HG03439 (cell line): Measurements from ENCODE around the gene COL16A1.
"Not testable (repeated sequence)": the region's sequence is repeated elsewhere in the genome, so short reads cannot be mapped to it uniquely, and the experiment has no call there.

Experiments
- ATAC-seq: cut with Tn5 transposase; IDR thresholded peaks from one replicate; pipeline ENCODE4 v1.9.1; 2021; ENCODE audit warnings: mild to moderate bottlenecking, moderate library complexity; ENCODE audit not compliant: unreplicated experiment

COL16A1 gene

DNA sequence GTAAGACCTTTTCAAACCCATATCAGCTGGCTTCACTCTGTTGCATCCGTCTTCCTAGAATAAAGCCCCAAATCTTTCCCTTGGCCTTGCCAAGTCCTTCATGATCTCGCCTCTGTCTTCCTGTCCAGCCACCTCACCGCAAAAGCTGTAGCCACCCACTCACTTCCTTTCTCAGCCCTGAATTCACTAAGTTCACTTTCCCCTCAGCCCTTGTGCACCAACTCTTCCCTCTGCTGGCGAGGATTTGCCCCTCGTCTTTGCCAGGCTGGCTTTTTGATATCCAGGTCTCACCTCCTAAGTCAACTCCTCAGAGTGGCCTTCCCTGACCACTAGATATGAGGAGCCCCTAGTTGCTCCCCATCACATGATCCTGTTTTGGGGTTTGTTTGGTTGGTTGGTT lies 3.9 kb upstream of the COL16A1 start:
- no peak for ATAC-seq

DNA sequence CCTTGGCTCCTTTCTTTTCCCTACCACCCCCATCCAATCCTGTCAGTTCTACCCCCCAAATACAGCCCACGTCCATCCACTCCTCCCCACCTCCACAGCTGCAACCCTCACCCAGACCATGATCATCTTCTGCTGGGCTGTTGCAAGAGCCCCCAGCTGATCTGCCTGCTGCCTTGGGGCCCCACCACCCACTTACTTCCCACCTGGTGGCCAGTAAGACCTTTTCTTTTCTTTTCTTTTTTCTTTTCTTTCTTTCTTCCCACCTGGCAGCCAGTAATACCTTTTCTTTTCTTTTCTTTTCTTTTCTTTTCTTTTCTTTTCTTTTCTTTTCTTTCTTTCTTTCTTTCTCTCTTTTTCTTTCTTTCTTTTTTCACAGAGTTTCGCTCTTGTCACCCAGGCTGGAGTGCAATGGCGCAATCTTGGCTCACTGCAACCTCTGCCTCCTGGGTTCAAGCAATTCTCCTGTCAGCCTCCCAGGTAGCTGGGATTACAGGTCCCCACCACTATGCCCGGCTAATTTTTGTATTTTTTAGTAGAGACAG lies 3.3 kb upstream of the COL16A1 start:
- ATAC-seq = not testable (repeated sequence)

DNA sequence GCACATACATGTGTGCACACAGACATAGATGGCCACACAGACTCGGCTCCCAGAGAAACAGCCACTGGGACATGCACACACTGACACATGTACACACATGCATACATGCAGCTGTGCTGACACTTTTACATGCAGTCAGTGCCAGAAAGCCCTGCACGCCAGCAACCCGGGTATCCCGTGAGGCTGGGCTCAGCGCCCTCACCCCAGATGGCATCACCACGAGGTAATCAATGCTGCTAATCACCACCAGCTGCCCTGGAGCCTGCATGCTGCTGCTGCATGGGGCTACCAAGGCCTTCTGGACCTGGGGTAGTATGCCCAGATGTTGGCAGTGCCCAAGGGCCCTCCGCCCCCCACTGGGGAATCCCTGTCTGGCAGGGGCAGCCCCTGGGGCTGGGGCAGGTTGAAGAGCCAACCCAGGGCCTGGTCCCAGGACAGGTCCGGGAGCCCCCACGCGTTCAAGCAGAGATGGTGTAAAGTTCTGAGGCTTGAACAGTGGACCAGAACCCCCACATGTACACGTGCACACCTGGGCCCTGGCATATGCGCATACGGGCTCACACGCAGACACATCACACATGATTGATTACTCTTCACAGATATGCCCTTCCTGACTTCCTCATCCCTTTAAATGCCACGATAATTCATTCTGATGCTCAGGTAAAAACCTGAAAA lies 2.7 kb upstream of the COL16A1 start:
- no peak for ATAC-seq

DNA sequence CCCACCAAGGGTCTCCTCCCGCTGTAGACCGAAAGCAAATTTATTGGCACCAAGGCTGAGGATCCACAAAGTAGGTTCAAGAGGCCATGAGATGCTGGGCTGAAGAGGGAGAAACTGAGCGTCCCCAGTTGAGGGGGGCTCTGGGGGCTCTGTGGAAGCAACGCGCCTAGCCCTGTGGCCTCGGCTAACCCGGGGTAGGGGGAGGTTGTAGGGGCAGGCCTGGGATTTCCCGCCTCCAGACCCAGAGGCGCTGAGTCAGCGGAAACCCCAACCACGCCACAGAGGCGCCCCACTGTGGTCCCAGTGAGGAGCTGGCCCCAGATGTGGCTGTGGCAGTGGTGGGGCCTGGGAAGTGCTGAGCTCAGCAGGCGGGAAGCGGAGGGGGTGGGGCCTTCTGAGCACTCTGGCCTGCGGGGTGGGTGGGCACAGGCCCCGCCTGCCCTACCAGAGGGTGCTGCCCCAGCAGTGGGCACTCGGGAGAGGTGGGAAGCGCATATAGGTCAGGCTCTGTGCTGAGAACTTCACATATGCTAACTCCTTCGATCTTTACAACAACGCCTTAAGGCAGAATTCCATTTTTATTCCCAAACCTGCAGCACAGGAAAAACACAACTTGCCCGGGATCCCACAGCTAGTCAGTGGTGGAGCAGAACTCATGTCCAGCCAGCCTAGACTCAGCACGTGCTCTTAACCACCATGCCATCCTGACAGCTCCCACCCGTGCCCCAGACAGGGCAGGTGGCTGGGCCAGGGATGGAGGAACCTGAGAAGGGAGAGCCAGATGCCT lies 1.5 kb upstream of the COL16A1 start:
- no peak for ATAC-seq

DNA sequence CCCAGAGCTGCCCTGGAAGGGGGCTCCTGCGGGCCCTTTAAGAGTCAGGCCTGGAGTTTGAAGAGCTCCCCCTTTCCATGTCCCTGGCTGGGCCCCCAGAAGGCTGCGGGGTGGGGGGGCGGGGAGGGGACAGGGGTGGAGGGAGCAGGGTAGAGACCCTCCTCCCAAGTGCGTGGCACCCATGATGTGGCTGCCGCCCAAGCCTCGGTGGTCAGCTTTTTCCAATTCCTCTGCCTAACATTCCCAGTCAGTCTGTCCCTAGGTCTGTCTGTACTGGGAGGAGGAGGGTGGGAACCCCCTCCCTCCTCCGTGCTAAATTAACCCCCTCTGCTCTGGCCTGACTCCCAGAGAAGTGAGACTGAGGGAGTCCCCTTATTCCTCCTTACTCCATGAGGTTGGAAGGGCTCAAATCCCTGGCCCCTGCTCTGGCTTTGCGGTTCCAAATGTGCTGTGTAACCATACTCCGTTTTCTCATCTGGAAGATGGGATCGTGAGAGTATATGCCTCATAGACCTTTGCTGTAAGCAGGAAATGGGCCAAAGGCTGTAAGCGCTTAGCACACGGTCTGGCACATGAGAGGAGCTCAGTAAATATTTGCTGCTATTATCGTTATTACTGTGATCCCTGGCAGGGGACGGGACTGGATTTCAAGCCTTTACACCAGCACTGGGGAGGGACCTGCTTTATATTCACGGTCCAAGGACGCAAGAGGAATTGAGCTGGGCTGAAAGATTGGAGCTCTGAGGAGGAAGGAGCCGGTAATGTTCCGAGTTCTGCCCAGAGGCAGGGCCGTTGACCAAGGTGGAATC lies 658 bp upstream of the COL16A1 start:
- ATAC-seq = no peak

DNA sequence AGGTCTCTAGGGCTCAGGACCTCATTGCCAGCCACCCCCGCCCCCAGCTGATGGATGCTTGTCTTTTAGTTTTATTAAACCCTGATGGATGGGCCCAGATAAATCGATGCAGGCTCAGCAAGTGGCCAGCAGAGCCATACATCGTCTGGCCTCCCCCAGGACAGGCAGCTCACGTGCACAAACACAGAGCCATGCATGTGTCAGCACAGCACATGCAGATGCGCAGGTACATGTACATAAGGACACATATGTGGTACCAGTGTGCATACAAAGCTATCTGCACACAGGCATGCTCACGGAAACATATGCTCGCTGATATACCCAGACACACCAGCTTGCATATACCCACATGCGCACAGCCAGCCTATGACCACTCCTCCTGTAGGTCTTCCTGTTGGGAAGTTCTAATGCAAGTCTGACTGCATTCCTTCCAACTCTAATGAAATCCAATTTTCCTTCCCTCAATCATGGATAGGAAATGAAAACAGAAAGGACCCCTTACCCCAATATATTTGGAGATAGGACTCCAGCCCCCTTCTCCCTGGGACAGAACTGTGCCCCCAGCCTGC lies 897 bp downstream of the COL16A1 start:
- no peak for ATAC-seq

DNA sequence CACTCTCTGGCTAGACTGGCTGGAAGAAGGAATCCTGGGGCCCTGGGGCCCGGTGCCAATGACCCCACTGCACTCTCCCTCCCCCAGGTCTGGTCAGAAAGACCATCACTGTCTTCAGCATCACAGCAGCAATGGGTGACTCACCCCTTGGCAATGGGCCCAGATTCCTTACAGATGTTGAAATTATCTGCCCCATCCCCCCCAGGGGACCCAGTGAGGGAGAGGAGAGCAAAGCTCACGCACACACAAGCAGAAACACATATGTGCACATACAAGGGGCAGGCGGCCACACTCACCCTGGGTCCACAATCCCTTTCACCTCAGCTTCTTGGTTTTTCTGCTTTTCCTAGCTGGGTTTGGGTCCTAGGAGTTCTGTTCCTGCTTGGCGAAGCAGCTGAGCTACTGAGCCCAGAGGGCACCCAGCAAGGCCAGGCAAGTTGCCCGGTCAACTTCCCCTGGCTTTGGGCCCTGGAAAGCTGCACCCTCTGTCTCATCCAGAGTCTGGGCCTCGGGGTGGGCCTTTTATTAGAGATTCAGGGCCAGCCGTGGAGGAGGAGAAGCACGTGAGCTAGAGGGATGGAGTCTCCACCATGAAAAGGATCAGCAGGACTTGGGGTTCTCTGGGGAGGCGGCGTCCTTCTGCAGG lies 2.6 kb downstream of the COL16A1 start:
- no peak for ATAC-seq

DNA sequence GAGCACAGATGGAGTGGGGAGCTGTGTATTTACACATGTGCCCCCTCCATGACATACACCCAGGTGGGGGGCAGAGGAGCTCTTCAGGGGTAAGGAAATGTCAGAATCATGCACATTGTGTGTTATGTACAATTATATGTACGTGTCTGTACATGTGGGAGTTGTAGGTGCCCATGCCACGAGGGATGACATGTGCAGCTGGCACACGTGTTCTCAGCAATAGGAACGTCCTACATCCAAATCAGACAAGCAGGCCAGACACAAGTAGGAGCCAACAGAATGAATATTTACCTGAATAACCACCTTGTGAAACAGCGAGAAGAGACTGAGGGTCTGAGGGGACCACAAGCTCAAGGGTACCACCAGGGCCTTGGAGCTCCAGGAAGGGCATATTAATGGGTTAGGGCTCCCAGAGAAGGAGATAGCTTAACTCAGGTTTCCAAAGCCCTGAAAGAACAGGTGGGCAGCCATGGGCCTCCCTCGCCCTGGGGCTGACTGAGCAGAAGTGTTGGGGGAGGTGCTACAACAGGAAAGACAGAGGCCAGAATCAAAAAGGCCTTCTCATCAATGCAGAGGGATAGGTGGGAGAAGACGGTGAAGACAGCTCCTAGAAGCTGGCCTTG lies 3.2 kb downstream of the COL16A1 start:
- ATAC-seq = no peak

DNA sequence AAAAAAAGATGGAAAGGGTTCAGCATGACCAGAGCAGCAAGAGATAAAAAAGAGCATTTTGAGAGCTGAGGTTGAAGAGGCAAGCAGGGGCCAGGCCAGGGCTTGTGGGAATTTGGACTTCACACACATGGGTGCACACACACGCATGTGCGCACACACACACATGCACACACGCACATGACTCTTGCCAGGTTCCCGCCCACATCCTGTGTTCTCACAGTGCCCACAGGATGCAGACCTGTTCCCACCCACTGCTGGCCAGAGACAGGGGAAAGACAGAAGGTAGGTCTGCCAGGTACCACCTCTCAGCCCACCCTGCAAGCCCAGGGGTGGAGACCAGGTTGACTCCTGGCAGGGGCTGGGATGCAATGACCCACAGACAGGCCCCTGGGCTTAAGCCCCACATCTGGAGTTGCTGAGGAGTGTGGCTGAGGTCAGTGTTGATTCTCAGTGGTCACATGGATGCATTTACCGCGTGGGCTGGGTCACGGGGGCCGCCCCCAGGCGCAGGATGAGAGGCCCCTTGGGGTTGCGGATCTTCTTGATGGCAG lies 4.4 kb downstream of the COL16A1 start:
- ATAC-seq = no peak

DNA sequence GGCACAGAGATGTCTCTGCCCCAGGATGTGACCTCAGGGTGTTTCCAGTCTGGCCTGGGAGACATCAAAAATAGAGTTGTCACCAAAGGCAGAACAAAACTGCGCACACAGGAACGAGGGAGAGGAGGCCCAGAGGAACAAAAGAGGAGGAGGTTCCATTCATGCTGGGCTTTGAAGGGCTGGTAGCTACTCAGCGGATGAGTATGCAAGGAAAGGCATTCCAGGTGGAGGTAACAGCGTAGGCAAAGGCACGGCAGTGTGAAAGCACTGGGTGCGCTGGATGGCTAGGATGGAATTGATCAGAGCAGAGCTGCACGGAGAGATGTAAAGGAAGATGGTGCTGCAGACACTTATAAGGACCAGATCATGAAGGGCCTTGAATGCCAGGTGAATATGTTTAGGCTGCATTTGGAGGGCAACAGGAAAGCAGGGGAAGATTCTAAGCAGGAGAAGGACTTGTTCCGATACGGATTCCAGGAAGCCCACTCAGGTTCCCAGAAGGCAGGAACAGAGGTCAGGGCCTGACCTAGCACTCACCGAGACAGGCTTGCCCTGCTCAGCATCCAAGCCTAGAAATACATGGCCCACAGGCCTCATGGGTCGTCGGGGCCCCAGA lies 6.3 kb downstream of the COL16A1 start:
- no peak for ATAC-seq

DNA sequence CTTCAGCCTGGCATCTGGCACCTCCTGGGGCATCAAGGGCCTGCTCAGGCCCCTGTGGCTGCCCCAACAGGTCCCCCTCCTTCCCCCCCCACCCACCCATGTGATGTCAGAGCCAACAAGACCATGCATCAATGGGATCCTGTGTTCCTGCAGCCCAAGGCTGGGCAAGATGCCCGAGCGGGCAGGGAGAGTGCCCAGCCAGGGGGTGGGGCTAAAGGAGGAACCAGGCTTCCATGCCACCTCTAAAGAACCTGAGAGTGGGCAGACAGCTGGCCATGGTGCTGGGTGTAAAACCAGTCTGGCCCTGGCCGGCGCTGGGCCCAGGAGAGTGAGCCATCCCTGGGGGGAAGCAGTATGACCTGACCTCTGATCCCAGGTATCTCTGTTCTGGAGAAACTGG lies 7.6 kb downstream of the COL16A1 start:
- no peak for ATAC-seq

DNA sequence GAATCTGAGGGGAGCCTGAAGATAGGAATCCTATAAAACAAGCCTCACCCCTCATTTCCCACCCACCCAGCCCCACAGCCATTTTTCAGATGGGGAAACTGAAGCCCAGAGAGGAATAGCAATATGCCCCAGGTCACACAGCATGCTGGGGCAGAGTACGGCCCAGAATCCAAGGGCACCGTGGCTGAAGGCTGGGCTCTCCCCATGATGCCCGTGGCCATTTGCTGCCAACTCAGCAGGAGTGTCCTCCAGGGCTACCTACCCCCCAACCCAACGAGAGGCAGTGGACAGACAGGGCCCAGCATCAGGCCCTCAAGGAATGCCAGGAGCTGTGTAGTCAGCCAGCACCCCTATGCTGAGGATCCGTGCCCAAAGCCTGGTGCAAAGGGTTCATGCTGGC lies 8.5 kb downstream of the COL16A1 start:
- no peak for ATAC-seq

DNA sequence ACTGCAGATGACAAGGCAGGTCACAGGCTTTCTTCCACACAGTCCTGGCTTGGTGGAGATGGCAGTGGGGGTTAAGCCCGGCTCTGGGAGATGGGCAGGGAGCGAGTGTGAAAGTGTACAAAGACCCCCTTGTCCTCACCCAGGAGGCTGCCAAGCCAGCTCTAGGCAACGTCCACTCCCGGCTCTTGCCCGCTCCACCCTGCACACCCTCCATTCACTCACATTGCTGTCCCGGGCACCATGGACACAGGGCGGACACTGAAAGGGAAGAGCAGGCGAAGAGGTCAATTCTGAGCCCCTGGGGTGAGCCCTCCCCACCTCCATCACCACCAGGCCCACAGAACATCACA lies 8.9 kb downstream of the COL16A1 start:
- no peak for ATAC-seq

DNA sequence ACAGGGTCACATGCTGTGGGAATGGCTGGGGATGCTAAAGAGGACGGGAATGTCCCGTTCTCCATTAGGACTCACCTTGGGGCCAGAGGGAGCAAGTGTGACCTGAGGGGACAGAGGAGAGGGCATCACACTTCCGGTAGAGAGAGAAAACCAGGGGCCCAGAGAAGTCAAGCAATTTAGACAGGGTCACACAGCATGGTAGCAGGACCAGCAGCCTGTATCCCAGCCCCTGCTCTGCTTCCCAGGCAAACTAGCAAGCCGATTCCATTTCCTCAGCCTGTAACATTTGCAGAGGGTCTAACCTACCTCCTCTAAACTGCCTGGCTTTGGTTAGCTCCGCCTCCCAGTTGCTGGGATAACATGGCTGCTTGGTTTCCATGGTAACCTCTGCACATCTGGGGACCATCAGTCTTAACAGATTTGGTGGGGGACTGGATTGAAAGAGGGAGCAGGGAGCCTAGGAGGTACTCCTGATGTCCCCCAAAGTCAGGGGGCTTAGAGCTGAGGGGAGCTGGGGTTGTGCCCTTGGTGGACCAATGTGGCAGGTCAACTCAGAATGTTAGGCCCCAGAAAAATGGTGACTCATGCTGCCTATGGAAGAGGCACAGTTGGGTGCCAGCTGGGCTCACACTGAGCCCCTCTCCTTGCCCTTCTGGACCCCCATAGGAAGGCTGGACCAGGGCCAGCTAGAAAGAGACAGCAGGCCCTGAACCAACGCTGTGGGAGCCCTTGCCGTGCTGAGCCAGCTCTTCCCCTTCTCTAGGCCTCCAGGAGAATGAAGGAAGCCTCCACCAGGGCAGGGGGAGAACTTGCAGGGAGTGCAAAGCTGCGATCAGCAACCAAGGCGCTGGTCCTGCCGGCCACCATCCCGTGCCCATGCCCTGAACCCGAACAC lies 9.5 kb downstream of the COL16A1 start:
- ATAC-seq = no peak

DNA sequence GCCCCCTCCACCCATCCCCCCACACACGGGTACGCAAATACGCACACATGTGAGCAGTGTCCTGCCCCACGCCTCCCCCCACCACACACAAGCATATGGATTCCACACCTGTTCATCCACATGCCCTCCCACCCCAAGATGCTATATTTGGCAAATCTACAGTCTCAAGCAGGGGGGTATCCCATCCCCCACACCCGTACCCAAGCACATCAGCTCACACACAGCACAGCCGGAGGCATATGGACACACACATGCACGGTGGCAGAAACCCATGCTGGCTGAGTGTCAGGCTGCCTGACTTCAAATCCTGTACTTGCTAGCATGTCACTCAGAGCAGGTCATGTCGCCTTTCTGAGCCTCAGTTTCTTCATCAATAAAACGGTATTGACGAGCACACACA lies 10.6 kb downstream of the COL16A1 start:
- no peak for ATAC-seq

DNA sequence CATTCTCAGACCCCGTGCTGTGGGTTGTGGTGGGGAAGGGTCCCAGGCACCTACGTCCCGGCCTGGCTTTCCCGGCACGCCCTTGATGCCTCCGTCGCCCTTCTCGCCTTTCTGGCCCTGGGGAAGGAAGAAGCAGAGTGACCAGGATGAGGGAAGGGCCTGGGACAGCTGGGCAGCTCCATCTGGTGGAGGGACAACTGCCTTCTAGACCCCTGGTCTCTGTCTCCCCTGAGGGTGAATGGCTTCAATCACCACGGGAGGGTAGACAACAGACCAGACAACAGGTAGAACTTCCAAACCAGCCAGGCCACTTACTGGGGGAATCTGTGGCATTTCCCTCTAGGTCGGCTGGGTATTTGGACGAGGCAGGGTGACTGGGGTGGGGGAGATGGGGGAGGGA lies 11.9 kb downstream of the COL16A1 start:
- no peak for ATAC-seq

DNA sequence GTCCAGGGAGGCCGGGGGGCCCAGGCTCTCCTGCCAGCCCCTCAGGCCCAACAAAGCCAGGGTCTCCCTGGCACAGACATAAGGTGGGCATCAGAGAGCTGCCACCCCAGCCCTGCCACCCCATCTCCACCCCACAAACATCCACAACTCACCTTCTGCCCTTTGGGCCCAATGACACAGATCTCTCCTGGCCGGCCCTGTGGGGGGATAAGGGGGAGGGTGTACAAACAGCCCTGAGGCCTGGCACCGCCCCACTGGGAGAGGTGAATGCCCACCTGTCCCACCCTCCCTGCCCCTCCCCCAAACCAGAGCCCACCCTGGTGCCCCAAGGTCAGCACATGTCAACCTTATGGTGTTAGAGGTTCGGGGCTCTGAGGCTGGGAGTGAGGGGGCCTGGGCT lies 12.4 kb downstream of the COL16A1 start:
- no peak for ATAC-seq

DNA sequence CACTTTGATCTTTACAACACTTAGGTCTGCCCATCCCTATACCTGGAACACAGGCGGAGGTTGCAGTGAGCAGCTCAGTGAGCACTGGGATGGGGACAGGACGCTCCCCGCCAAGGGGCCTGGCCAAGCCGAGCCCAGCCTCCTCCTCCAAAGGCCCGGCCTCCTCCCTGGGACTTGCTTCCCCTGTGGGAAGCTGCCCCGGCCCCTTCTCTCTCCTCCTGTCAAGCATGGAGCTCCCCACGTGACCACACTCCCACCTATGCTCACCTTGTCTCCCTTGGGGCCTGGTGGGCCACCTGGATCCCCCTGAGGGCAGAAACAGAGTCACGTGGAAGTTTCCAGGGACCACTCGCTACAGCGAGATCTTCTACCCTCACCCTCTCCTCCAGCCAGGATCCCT lies 12.9 kb downstream of the COL16A1 start:
- no peak for ATAC-seq

DNA sequence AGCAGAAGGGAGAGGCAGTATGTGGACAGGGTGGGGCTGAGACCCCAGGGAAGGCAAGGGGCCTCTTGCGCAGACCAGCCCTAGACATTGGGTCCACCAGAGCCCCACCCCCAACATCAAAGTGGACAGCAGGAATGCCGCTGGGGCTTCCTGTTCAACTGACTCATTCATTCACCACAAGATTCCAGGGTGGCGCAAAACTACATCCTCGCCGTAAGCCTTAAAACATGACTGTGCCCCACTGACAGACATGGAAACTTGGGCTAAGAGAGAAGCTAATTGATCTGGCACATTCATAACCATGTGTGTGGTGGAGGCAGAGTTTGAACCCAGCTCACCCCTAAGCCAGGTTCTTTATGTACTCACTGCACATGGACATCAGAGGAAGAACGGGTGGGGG lies 14.0 kb downstream of the COL16A1 start:
- no peak for ATAC-seq
